GM15510 (cell line): Measurements from ENCODE around the gene TLDC2.

Experiments
- POLR2A ChIP-seq: IDR thresholded peaks from 3 replicates; pipeline ENCODE4 v1.6.1; 2011; ENCODE audit warnings: borderline replicate concordance; ENCODE audit not compliant: insufficient read length; ENCODE audit errors: extremely low read depth

TLDC2 gene

DNA sequence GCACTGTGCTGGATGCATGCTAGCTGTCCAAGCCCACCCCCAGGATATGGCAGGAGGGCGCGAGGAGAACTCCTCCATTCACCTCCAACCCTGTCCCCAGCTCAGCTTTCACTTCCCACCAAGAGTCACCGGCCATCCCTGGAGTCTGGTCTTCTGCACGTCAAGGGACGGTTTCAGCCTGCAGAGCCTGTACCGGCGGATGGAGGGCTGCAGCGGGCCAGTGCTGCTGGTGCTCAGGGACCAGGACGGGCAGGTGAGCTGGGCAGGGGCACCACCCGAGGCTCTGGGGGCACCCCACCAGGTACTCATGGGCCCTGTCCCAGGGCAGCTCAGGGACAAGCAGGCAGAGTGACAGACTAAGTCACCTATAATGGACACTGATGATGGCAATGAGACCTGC is 3.0 kb downstream of the TLDC2 start:
- no peak for TF ChIP-seq POLR2A

DNA sequence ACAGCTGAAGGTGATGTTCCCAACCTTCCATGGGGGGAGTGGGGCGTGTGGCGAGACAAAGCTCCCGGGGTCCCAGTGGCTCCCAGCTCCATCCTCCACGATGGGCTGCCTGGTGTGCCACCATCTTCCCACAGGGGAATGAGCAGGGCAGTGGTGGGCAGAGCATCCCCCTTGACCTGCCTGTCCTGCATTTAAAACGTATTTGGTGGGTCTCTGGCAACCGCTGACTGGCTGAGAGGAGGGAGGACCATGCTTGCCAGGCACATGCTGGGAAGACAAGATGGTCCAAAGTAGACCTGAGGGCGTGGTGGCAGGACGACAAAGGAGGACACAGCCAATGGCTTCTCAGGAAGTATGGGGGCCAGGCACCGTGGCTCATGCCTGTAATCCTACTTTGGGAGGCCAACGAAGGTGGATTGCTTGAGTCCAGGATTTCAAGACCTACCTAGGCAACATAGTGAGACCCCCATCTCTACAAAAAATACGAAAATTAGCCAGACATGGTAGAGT is 4.9 kb downstream of the TLDC2 start:
- no peak for TF ChIP-seq POLR2A

DNA sequence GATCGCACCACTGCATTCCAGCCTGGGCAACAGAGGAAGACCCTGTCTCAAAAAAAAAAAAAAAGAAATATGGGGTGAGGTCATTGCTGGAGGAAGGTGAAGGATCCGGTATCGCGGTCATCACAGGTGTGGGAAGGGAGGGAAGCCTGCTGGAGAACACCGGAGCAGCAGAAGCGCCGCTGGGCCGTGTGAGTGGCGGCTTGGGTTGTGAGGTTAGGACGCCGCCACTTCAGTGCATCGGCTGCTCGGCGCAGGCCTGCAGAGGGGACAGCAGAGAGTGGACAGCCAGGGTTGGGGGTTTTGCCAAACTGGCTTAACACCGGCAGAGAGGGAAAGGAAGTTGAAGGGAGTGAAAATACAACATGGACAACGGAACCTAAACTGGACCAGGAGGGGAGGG is 5.4 kb downstream of the TLDC2 start:
- TF ChIP-seq POLR2A: no peak

DNA sequence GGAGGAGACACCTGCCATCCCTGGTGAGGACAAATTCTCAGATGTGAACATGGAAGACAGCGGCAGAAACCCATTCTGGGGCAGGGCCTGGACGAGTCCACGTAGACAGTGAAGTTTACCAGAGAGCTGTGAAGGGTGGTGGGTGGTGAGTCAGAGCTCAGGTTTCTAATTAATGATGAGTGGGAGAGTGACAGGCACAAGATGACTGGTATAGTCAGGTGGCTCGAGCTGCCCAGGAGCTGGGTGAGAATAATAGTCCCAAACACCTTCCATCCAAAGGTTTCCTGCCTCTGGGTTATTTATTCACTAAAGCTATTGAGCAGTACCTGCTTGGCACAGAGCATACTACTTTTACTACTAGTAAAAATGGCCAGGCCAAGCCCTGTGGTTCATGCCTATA is 6.0 kb downstream of the TLDC2 start:
- TF ChIP-seq POLR2A: no peak

GRCh38 chr20:36883977-36884535 is 8.1 kb downstream of the TLDC2 start:
- TF ChIP-seq POLR2A: no peak

GRCh38 chr20:36885356-36885755 is 9.4 kb downstream of the TLDC2 start:
- no peak for TF ChIP-seq POLR2A

DNA sequence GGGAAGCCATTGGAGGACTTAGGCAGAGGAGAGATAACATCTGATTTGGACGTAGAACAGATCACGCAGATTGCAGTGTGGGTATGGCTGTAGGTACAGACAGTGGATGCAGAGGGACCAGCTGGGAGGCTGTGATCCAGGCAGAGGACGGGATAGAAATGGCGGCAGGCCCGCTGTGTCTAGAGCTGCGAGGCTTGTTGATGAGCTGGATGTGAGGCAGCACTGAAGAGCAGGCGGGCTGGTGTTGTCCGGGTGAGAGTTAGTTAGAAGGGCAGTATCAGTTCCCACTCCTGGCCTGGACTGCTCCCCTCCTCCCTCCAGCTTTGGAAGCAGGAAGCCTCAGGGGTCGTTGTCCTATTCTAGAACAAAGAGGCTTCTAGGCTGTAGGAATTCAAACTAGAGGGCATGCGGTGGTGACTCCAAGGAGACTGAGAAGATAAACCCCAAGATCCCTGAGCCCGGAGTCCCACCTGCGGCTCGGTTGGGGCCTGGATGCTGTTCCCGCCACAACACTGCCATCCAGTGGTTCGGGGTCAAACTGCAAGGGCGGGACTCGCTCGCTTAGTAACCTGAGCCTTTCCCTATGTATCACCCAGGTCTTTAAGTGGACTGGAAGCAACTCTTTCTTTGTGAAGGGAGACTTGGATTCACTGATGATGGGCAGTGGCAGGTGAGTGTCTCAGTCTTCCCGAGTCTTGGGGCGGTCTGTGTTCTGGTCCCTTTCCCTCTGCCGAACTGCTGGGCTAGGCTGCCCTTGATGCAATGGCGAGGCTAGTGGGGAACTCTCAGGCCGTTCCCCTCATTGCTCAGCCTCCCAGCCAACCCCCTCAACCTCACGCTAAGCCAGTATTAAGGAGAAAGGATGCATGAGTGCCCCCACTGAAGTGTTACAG is 11.2 kb downstream of the TLDC2 start:
- TF ChIP-seq POLR2A: no peak

GRCh38 chr20:36887752-36888090 is 11.8 kb downstream of the TLDC2 start:
- no peak for TF ChIP-seq POLR2A

DNA sequence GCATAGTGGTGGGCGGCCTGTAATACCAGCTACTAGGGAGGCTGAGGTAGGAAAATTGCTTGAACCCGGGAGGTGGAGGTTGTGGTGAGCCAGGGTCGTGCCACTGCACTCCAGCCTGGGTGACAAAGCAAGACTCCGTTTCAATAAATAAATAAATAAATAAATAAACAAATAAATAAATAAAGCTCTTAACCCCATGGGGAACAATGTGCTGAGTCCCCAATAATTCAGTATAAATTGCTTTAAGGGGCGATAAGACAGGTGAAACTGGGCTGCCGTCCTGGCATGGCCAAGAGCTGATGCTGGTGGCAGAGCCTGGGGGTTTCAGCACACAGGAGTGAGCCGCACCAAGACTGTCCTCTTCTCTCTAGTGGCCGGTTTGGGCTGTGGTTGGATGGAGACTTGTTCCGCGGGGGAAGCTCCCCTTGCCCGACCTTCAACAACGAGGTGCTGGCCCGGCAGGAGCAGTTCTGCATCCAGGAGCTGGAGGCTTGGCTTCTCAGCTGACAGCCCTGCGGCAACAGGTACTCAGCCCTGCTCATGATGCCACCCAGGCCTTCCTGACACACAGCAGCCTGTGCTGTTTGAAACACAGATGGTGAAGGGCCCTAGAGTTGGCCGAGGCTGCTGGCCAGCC is 13.1 kb downstream of the TLDC2 start:
- no peak for TF ChIP-seq POLR2A

DNA sequence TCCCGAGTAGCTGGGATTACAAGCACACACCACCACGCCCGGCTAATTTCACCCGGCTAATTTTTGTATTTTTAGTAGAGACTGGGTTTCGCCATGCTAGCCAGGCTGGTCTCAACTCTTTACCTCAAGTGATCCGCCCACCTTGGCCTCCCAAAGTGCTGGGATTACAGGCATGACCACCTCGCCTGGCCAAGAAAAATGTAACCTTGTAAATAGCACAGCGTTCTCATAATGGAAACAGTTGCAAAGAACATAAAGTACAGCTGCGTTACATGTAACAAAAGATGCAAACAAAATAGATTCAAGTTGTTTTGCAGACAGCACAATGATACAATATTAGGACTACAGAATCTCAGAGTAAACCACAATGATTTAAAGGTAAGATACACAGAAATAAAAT is 14.6 kb downstream of the TLDC2 start:
- no peak for TF ChIP-seq POLR2A

DNA sequence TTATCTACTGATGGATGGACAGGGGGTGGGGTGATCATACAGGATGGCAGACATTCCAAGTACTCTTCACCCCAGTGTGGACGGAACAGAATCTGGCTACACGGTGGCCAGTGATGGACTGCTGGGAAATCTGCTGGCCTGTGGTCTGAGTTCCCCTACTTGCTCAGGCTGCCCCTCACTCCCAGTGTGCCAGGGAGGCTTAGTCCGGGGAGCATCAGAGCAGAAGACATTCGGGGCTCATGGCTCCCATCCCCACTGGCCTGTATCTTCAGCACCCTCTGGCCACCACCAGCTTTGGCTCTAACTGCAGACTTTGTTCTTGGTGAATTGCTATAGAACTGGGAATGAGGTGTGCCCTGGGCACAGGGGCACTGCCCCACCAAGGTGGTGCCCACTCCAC is 15.3 kb downstream of the TLDC2 start:
- no peak for TF ChIP-seq POLR2A

DNA sequence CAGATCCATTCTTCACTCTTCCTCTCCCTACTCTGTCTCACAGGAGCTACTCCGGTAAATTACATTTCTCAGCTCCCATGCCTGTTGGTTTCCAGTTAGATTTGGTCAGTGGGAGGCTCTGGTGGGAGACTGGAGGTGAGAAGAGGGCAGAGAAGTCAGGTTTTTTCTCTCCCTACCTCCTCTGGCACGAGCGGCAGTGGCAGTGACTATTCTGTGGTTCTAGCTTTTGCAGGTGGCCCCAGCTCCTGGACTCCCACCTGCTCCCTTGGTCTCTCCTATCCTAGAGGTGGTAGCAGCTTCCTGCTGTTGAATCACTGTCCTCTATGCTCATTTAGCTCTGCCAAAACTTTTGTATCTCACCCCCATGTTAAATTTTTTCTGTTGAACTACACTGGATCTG is 17.9 kb downstream of the TLDC2 start:
- TF ChIP-seq POLR2A: no peak

DNA sequence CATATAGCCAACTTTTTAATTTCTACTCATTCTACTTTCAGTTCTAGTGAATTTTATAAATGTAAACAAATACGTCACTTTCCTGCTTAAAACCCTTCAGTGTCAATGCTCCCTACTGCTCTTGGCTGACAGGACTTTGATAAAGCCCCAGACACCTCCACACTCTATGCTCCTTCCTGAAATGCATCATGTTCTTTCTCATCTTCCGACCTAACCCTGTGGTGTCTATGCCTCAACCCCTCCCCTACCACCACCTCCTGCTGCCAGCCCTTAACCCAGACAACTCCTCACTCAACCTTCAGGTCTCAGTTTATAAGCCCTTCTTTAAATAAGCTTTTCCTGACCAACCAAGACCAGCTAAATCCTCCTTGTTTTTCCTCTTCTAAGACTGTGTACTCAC is 19.1 kb downstream of the TLDC2 start:
- no peak for TF ChIP-seq POLR2A

DNA sequence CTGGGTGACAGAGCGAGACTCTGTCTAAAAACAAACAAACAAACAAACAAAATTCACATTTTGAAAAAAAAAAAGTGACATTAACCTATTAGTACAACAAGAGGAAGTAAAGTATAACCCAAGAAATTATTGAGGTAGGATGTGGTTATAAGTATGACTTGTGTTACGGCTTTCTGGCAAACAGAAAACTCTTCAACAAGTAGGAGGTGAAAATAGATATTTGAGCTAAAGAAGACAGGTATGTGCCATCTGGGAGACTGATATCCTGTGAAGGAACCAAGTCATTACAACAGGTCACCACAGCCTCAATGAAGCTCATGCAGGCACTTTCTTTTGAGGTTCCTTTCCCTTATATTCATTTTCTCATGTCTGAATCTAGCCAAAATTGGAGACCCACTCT is 28.8 kb downstream of the TLDC2 start:
- TF ChIP-seq POLR2A: no peak

DNA sequence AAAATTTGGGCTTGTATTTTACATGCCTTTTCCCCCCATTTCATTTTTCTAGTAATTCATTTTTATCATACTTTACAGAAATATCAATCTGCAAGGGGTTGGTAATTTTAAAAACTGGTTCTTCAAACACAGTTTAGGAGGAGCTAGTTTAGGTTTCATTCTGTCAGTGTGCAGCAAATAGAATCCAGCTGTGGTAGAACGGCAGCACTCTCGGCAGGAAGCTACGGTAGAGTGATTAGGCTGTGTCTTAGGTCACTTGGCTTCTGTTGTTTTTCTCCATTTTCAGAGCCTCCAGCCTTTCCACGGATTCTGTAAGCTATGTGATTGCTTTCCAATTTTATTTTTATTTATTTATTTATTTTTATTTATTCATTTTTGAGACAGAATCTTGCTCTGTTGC is 32.7 kb downstream of the TLDC2 start:
- no peak for TF ChIP-seq POLR2A

GRCh38 chr20:36916199-36916598 is 40.3 kb downstream of the TLDC2 start:
- no peak for TF ChIP-seq POLR2A

DNA sequence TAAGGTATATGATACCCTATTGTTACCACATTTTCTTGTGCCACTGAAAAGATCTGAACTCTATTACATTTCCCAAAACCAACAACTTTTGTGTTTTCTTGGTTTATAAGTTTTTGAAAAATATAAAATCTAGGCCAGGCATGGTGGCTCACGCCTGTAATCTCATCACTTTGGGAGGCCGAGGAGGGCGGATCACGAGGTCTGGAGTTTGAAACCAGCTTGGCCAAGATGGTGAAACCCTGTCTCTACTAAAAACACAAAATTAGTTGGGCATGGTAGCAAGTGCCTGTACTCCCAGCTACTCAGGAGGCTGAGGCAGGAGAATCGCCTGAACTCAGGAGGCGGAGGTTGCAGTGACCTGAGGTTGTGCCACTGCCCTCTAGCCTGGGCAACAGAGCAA is 41.3 kb downstream of the TLDC2 start:
- TF ChIP-seq POLR2A: no peak

GRCh38 chr20:36917943-36918342 is 42.0 kb downstream of the TLDC2 start:
- no peak for TF ChIP-seq POLR2A
